Spinal cord (tissue), 10 donors: Measurements from ENCODE around the gene MYBPH. TPM values are rescaled to one million over a fixed set of nuclear protein-coding genes. Genes with fewer than 3 reads are reported as not detected.

Experiments
- DNase-seq, 6 donors: peaks; one replicate each; pipeline versions ENCODE4 v3.0.0 to v3.0.0-alpha.2; 2013 to 2015; ENCODE audit warnings: low spot score in 6 of 6, low read depth in 4 of 6
- H3K27ac ChIP-seq: one replicate; pipeline ENCODE4 v1.5.1; 2013; ENCODE audit warnings: low read depth, low read length, control low read depth
- H3K27me3 ChIP-seq: one replicate; pipeline ENCODE4 v1.6.1; 2013; ENCODE audit warnings: low read length; ENCODE audit not compliant: control insufficient read depth, insufficient read depth
- H3K36me3 ChIP-seq: one replicate; pipeline ENCODE4 v1.6.1; 2013; ENCODE audit warnings: low read length; ENCODE audit not compliant: control insufficient read depth, insufficient read depth
- H3K4me1 ChIP-seq: one replicate; pipeline ENCODE4 v1.6.1; 2013; ENCODE audit warnings: low read length; ENCODE audit not compliant: control insufficient read depth, insufficient read depth
- H3K4me3 ChIP-seq: one replicate; pipeline ENCODE4 v1.5.1; 2013; ENCODE audit warnings: low read depth, low read length, control low read depth
- H3K9me3 ChIP-seq: one replicate; pipeline ENCODE4 v1.6.1; 2013; ENCODE audit warnings: low read length; ENCODE audit not compliant: control insufficient read depth, insufficient read depth
- WGBS: methylation state at CpG from one replicate; pipeline ENCODE4 v1.1.5; 2013; ENCODE audit warnings: missing lambda C conversion rate; ENCODE audit not compliant: insufficient coverage; 5-methylcytosine and 5-hydroxymethylcytosine counted together
- polyA plus RNA-seq, 2 donors: library from polyadenylated mRNA; unstranded; fragments of 120-200 nt; gene quantifications; one replicate each; pipeline ENCODE4 v1.2.1, GENCODE V29; 2013; ENCODE audit not compliant: insufficient read length in 2 of 2
- total RNA-seq, 2 donors: library from RNA; depleted of rRNA in 1 of 2; stranded (reverse); fragments of 120-200 nt in 1 of 2; fragments of >200 nt in 1 of 2; gene quantifications; one replicate each; pipeline versions ENCODE4 v1.2.3 to v1.2.4, GENCODE V29; 2013 to 2014
- donor health status: healthy.

The MYBPH gene
- total and polyA plus RNA-seq, 4 donors = 0.06 to 0.35 (median 0.24) TPM; not detected in 1

DNA sequence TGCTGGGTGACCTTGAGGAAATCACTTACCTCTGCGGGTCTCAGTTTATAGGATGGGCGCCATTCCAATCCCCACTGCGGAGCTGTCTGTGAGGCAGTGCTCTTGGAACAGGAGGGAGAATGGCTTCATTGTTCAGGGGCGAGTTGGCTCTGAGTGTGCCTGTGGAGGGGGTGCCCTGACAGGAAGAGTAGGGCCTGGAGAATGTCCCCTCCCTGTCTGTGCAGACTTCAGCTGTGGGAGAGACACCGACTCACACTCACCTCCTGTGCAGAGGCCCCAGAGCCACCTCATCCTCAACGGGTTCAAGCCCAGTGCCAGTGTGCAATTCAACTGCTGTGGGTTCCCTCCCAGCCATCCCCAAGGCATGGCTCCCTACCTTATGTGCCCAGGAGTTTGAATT is 31.0 kb downstream of the MYBPH start:
- H3K36me3 ChIP-seq = peaks cover 16% of the 10 kb centered on the region
- no peak overlapping the region for H3K4me3 ChIP-seq
- H3K27me3 ChIP-seq = no peaks in the 10 kb centered on the region
- no peaks in the 10 kb centered on the region for H3K9me3 ChIP-seq
- WGBS = 29% methylated on average over 5 of the region's 6 CpGs
- peaks cover 75% of the 10 kb centered on the region for H3K4me1 ChIP-seq
- peak in 3 of 6 donors; percentile 57 to 89 (median 84) for DNase-seq
- H3K27ac ChIP-seq = peak overlapping the region; percentile 36

DNA sequence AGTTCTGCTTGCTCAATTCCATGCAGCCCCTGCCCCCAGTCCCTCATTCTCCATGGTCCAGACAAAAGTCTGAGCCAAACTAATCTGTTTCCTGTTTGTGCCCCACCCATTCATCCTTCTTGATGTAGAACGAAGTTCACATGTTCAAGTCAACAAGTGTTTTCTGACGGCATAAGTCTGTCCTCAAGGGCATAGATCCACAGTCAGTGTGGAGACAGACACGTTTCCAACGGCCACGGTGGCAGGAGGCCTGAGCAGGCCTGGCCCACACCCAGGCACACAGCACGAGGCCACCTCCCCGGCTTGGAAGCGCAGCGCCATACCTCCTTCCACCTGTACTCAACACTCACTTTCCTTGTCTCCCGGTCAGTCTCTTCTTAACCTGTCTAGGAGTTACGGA is 32.0 kb downstream of the MYBPH start:
- H3K4me3 ChIP-seq = no peak overlapping the region
- H3K27me3 ChIP-seq = no peaks in the 10 kb centered on the region
- DNase-seq = no peak
- peaks cover 65% of the 10 kb centered on the region for H3K4me1 ChIP-seq
- no peaks in the 10 kb centered on the region for H3K9me3 ChIP-seq
- H3K27ac ChIP-seq = no peak overlapping the region
- WGBS = 53% methylated on average over 9 of the region's 11 CpGs
- peaks cover 16% of the 10 kb centered on the region for H3K36me3 ChIP-seq

DNA sequence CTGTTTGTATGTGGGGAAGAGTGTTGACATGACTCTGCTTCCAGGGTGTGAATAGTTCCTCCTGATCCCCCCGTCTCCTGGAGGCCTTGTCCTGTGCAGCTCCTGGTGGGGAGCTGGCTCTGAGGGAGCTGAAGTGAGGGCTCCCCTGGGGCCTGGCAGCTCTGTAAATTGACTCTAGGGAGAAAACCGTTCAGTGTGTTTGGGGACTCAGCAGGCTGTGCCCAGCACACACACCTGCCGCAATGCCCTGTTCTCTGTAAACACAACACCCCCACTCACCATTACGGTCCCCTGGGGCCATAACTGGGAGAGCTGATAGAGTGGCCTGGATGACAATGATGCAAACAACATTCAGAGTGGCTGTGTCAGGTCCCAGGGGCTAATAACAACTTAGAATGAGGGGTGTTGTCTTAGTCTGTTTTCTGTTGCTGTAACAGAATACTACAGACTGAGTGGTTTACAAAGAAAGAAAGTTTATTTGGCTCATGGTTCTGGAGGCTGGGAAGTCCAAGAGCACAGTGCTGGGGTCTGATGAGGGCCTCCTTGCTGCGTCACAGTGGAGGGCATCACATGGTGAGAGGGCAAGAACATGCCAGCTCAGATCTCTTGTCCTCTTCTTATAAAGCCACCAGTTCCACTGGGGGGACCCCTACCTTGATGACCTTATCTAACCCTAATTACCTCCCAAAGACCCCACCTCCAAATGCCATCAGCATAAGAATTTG is 32.8 kb downstream of the MYBPH start:
- WGBS = 75% methylated on average over 2 of the region's 5 CpGs
- H3K9me3 ChIP-seq = no peaks in the 10 kb centered on the region
- H3K27me3 ChIP-seq = no peaks in the 10 kb centered on the region
- H3K36me3 ChIP-seq = peaks cover 16% of the 10 kb centered on the region
- H3K27ac ChIP-seq = no peak overlapping the region
- H3K4me3 ChIP-seq = no peak overlapping the region
- no peak for DNase-seq
- H3K4me1 ChIP-seq = peaks cover 57% of the 10 kb centered on the region

DNA sequence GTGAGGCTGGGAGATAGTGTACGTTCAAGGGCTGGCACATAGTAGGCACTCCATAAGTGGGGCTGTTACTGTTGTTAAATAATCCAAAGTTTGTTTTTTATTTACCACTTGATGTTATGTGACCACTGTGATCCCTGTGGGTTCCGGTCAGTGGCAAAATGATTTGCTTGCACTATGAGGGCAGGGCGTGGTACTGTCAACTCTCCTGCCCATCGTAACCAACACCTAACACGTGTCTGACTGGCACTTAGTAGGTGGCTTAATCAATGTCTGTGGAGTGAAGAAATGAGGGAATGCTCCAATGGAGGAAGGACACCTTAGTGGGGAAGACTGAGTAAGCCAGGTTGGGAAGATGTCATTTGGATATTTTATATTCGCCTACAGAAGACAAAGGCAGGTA is 33.5 kb downstream of the MYBPH start:
- WGBS = 93% methylated on average over 2 of the region's 6 CpGs
- no peaks in the 10 kb centered on the region for H3K27me3 ChIP-seq
- DNase-seq = no peak
- peaks cover 52% of the 10 kb centered on the region for H3K4me1 ChIP-seq
- H3K27ac ChIP-seq = no peak overlapping the region
- no peak overlapping the region for H3K4me3 ChIP-seq
- H3K9me3 ChIP-seq = no peaks in the 10 kb centered on the region
- H3K36me3 ChIP-seq = peaks cover 16% of the 10 kb centered on the region

DNA sequence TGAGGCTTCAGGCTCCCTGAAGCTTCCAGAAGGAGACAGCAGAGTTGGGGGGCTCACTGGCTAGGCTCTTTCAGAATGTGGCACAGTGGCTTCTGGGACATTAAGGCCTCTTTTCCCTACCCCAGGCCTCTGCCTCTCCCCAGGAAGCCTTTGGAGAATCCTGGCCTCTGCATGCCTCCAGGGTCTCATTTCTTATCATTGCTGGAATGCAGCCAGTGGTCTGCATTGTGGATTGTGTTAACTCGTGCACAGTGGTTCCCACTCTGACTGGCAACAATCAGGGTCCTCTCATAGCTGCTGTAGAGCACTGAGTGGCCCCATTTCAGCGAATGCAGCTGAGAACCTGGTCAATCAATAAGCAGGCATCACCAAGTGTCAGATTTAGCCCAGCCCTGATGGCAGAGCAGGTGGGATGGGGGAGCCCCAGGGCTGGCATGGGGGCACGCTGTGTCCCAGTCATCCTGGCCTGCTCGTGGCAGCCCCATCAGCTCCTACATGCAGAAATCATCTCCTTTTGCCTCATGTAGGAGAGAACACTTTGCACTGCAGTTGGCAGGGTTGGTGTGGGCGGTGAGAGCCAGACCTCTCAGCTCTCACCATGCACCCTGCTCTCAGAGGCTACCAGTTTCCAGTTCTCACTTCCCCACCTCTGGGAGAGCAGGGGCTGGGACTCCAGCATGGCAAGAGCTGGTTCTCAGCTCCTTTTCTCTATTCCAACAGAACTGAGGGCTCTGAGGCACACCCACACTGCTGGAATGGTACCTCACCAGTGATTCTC is 34.7 kb downstream of the MYBPH start:
- Histone ChIP-seq H3K27ac (peak overlapping the region; percentile 64), H3K4me1 (peaks cover 47% of the 10 kb centered on the region), H3K27me3 (no peaks in the 10 kb centered on the region), H3K4me3 (no peak overlapping the region), H3K9me3 (no peaks in the 10 kb centered on the region), H3K36me3 (peaks cover 16% of the 10 kb centered on the region)
- 25% methylated on average over 2 of the region's 5 CpGs for WGBS
- peak in 2 of 6 donors; percentile 53 to 61 for DNase-seq

DNA sequence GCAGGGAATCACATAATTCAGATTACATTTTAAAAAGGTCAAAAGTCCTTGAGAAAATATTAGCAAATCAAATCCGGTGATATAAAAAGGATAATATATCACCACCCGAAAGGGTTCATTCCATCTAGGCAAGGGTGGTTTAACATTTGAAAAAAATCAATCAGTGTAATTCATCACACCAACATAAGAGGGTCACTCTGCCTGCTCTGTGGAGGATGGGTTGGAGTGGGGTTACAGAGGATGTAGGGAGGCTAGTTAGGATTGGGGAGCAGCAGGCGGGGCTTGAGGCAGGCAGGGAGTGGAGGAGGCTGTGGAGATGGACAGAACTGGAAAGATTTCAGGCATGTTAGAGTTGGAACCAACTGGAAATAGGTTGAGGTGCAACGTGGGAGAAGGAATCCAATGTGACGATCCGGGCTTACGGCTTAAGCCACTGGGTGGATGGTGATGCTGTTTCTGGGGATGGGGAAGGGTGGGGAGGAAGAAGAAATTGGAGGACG is 35.6 kb downstream of the MYBPH start:
- Histone ChIP-seq H3K27ac (no peak overlapping the region), H3K27me3 (no peaks in the 10 kb centered on the region), H3K36me3 (peaks cover 12% of the 10 kb centered on the region), H3K4me1 (peaks cover 41% of the 10 kb centered on the region), H3K9me3 (no peaks in the 10 kb centered on the region), H3K4me3 (no peak overlapping the region)
- 97% methylated on average over 4 of the region's 8 CpGs for WGBS
- no peak for DNase-seq

DNA sequence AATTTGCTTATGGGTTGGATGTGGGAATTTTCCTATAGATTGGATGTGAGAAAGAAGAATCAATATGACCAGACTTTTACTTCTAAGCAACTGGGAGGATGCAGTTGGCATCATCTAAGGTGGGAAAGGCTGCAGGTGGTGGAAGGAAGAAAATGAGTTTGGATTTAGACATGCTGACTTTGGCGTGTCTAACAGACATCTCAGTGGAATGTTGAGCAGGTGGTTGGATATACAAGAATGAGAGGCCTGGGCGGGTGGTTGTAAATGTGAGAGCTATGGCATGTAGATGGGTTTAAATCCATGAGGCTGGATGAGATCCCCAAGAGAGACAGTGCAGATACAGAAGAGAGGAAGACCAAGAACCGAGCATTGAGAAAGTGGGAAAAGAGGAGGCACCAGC is 37.6 kb downstream of the MYBPH start:
- H3K4me3 ChIP-seq = no peak overlapping the region
- DNase-seq = peak in 1 of 6 donors; percentile 42
- no peaks in the 10 kb centered on the region for H3K27me3 ChIP-seq
- H3K9me3 ChIP-seq = no peaks in the 10 kb centered on the region
- peaks cover 9% of the 10 kb centered on the region for H3K36me3 ChIP-seq
- 81% methylated on average over 3 of the region's 3 CpGs for WGBS
- no peak overlapping the region for H3K27ac ChIP-seq
- peaks cover 31% of the 10 kb centered on the region for H3K4me1 ChIP-seq

DNA sequence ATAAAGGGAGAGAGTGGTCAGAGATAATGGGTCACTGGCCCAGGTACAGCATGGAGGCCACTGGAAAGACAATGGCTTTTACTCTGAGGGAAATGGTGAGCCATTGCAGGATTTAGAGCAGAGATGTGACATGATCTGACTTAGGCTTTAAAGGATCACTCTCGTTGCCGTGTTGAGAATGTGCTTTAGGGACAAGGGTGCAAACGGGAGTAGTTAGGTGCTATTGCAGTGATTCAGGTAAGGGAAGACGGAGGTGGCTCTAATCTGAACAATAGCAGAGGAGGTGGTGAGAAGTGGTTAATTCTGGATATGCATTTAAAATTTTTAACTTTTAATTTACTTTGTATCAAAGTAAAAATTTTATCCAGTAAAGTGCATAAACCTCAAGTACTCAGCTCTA is 38.3 kb downstream of the MYBPH start:
- DNase-seq = no peak
- Histone ChIP-seq H3K36me3 (peaks cover 4% of the 10 kb centered on the region), H3K27me3 (no peaks in the 10 kb centered on the region), H3K4me1 (peaks cover 26% of the 10 kb centered on the region), H3K9me3 (no peaks in the 10 kb centered on the region), H3K4me3 (no peak overlapping the region), H3K27ac (no peak overlapping the region)
- WGBS = 88% methylated on average over 3 of the region's 4 CpGs

DNA sequence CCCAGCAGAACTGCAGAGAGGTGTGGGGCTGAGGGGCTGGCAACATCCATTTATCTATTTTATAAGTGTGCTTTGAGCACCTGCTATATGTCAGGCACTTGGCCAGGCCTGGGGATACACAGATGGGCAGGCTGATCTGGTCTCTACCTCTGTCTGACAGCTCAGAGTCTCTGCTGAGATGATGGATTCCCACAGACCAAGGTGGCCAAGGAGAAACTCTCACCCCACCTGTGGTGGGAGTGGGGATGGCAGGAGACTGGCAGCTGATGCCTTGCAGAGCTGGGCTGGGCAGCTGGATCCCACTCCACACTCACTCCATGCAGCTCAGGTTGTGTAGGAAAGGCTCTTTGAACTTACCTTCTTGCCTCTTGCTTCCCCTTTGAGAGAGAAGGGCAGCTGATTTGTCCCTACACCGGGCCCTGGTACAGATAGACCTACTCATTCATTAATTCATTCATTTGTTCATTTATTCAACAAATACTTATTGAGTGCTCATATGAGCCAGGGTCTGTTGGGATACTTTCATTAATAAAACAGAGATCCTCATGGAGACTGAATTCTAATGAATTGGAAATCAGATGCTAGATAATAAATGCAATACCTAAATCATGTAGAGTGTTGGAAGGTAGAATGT is 39.1 kb downstream of the MYBPH start:
- Histone ChIP-seq H3K27ac (no peak overlapping the region), H3K27me3 (no peaks in the 10 kb centered on the region), H3K4me3 (no peak overlapping the region), H3K9me3 (no peaks in the 10 kb centered on the region), H3K4me1 (peaks cover 27% of the 10 kb centered on the region), H3K36me3 (peaks cover 7% of the 10 kb centered on the region)
- no CpG with 5 or more reads among the region's 1 CpG for WGBS
- DNase-seq = peak in 1 of 6 donors; percentile 45
